ENCODE results near the gene NDUFAF2.

Gene NDUFAF2

DNA sequence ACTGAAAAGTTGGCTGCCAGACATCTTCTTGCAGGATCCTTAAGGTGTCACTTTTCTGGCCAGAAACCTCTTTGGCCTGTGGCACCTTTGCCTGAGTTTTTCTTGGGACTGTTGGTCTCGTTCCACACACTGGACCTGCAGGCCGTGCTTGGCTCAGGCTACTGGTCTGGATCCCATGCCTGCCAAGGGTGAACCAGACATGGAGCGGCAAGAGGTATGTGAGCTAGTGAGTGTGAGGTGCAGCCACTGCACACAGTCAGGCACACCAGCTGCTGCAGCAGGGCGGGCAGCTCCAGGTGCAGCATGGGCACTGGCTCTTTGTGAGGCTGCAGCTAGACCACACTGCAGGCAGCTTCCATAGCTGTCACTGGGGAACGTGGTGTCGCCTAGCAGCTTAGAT lies 47.9 kb downstream of the NDUFAF2 start:
- Histone ChIP-seq H4K20me1 (ENCODE audit: low read depth, low read length) (0 out of 2 replicates have a peak, but pooled peaks cover 2% of the 10 kb centered on the region), H2AFZ (ENCODE audit: low read depth, low read length, severe bottlenecking) (no peak overlapping the region), H3K4me2 (ENCODE audit: low read depth, low read length, poor library complexity, severe bottlenecking) (no peak overlapping the region), H3K9me2 (replicated peaks; ENCODE audit: insufficient read depth, low read length) (no peaks in the 10 kb centered on the region), H3K27me3 (ENCODE audit: low read length) (no peaks in the 10 kb centered on the region), H3K9me3 (ENCODE audit: insufficient read depth, low read length) (peaks cover 33% of the 10 kb centered on the region; the same call in 1 of the 2 replicates), H3K36me3 (ENCODE audit: low read length) (0 out of 2 replicates have a peak, but pooled peaks cover 4% of the 10 kb centered on the region), H3K4me3 (ENCODE audit: insufficient read depth, low read length, poor library complexity, severe bottlenecking) (no peak overlapping the region), H3K9ac (ENCODE audit: low read length) (no peak overlapping the region), H3K79me2 (ENCODE audit: insufficient read depth, low read length) (peaks cover 3% of the 10 kb centered on the region; the same call in 1 of the 2 replicates), H3K27ac (ENCODE audit: low read depth, low read length) (no peak overlapping the region), H3F3A (ENCODE audit: insufficient read depth) (no peaks in the 10 kb centered on the region)
- no peak for TF ChIP-seq EZH2phosphoT487 (conservative IDR thresholded peaks at IDR 0.05; ENCODE audit: low read length)
- TF ChIP-seq, protein P1, sequence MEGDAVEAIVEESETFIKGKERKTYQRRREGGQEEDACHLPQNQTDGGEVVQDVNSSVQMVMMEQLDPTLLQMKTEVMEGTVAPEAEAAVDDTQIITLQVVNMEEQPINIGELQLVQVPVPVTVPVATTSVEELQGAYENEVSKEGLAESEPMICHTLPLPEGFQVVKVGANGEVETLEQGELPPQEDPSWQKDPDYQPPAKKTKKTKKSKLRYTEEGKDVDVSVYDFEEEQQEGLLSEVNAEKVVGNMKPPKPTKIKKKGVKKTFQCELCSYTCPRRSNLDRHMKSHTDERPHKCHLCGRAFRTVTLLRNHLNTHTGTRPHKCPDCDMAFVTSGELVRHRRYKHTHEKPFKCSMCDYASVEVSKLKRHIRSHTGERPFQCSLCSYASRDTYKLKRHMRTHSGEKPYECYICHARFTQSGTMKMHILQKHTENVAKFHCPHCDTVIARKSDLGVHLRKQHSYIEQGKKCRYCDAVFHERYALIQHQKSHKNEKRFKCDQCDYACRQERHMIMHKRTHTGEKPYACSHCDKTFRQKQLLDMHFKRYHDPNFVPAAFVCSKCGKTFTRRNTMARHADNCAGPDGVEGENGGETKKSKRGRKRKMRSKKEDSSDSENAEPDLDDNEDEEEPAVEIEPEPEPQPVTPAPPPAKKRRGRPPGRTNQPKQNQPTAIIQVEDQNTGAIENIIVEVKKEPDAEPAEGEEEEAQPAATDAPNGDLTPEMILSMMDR (IDR thresholded peaks at IDR 0.05; ENCODE audit: insufficient read depth, low read length, poor library complexity, severe bottlenecking), result no peak

- H3F3A ChIP-seq (ENCODE audit: insufficient read depth), result no peaks in the 10 kb centered on the region
- H2AFZ ChIP-seq (ENCODE audit: low read depth, low read length, severe bottlenecking), result no peak overlapping the region
- H3K9me2 ChIP-seq (replicated peaks; ENCODE audit: insufficient read depth, low read length), result no peaks in the 10 kb centered on the region
- peaks cover 33% of the 10 kb centered on the region; the same call in 1 of the 2 replicates for H3K9me3 ChIP-seq (ENCODE audit: insufficient read depth, low read length)
- H3K4me3 ChIP-seq (ENCODE audit: insufficient read depth, low read length, poor library complexity, severe bottlenecking), result no peak overlapping the region
- no peak overlapping the region for H3K4me2 ChIP-seq (ENCODE audit: low read depth, low read length, poor library complexity, severe bottlenecking)
- 0 out of 2 replicates have a peak, but pooled peaks cover 4% of the 10 kb centered on the region for H3K36me3 ChIP-seq (ENCODE audit: low read length)
- H3K79me2 ChIP-seq (ENCODE audit: insufficient read depth, low read length), result peaks cover 3% of the 10 kb centered on the region; the same call in 1 of the 2 replicates
- H3K9ac ChIP-seq (ENCODE audit: low read length), result no peak overlapping the region
- H3K27me3 ChIP-seq (ENCODE audit: low read length), result no peaks in the 10 kb centered on the region
- 0 out of 2 replicates have a peak, but pooled peaks cover 3% of the 10 kb centered on the region for H4K20me1 ChIP-seq (ENCODE audit: low read depth, low read length)
- TF ChIP-seq, protein P1 (IDR thresholded peaks at IDR 0.05; ENCODE audit: insufficient read depth, low read length, poor library complexity, severe bottlenecking), result no peak
- no peak for TF ChIP-seq EZH2phosphoT487 (conservative IDR thresholded peaks at IDR 0.05; ENCODE audit: low read length)
- no peak overlapping the region for H3K27ac ChIP-seq (ENCODE audit: low read depth, low read length)
Observed at GRCh38 chr5:60993425-60993824, 48.4 kb downstream of the NDUFAF2 start.

DNA sequence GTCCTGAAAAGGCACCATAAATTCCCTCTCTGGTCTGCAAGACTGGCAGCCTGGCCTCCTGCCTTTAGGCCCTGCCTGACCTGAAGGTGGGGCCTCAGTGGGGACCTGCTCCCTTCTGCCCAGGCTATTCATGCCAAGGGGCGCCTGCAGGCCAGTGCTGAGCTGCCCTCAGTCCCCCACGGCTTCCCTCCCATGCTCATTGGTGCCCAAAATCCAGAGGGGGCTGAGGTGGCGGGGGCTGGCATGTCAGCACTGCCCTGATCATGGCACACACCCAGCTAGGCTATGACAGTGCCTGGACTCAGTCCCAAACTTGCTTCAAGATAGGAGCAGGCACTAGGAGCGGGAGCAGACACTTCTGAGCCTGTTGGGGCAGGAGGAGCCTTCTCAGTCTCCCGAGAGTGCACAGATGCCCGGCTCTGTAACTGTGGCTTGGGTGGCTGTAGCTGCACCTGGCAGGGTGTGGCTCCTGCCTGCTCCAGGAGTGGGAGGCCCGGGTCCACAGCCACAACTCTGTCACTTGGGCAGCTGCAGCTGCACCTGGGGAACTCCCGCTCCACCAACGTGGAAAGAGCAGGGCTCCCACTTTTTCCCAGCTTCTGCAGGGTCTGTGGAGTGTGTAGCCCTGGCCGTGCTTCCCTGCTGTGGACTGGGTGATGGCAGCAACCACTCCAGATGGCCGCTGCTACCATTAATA lies 49.0 kb downstream of the NDUFAF2 start:
- H4K20me1 ChIP-seq (ENCODE audit: low read depth, low read length), result 0 out of 2 replicates have a peak, but pooled peaks cover 3% of the 10 kb centered on the region
- no peaks in the 10 kb centered on the region for H3K27me3 ChIP-seq (ENCODE audit: low read length)
- H3K36me3 ChIP-seq (ENCODE audit: low read length), result 0 out of 2 replicates have a peak, but pooled peaks cover 4% of the 10 kb centered on the region
- no peaks in the 10 kb centered on the region for H3F3A ChIP-seq (ENCODE audit: insufficient read depth)
- no peak overlapping the region for H3K9ac ChIP-seq (ENCODE audit: low read length)
- H3K79me2 ChIP-seq (ENCODE audit: insufficient read depth, low read length), result peaks cover 3% of the 10 kb centered on the region; the same call in 1 of the 2 replicates
- no peaks in the 10 kb centered on the region for H3K9me2 ChIP-seq (replicated peaks; ENCODE audit: insufficient read depth, low read length)
- H3K4me3 ChIP-seq (ENCODE audit: insufficient read depth, low read length, poor library complexity, severe bottlenecking), result no peak overlapping the region
- no peak overlapping the region for H3K27ac ChIP-seq (ENCODE audit: low read depth, low read length)
- peaks cover 33% of the 10 kb centered on the region; the same call in 1 of the 2 replicates for H3K9me3 ChIP-seq (ENCODE audit: insufficient read depth, low read length)
- no peak overlapping the region for H2AFZ ChIP-seq (ENCODE audit: low read depth, low read length, severe bottlenecking)
- TF ChIP-seq EZH2phosphoT487 (conservative IDR thresholded peaks at IDR 0.05; ENCODE audit: low read length), result no peak
- TF ChIP-seq, protein P1 (IDR thresholded peaks at IDR 0.05; ENCODE audit: insufficient read depth, low read length, poor library complexity, severe bottlenecking), result no peak
- H3K4me2 ChIP-seq (ENCODE audit: low read depth, low read length, poor library complexity, severe bottlenecking), result no peak overlapping the region

Data from SU-DHL-6 (cell line).